Fibroblast of skin of scalp (primary cell): ENCODE measurements around the gene MYEF2.

Experiments used
- DNase-seq: peaks from one replicate; pipeline ENCODE4 v3.0.0-alpha.2; 2013

The MYEF2 gene

DNA sequence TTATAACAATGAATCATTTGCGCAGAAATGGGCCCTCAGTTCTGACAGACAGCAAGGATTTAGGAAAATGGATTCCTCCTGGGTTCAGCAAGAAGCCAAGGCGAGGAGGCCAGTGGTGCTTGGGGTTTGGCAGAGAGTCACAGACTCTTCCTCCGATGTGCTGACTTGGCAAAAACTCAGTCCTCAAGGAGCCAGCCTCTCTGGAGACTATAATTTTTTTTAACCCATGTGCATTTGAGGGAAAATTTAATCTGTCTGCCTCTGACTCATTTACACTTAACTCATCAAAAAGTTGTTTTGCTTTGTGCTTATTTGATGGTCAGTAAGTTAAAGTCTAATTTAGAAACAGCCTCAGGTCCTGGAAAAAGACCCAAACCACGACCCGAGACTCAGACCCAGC is 91.5 kb downstream of the MYEF2 start:
- peak; percentile 68 for DNase-seq

DNA sequence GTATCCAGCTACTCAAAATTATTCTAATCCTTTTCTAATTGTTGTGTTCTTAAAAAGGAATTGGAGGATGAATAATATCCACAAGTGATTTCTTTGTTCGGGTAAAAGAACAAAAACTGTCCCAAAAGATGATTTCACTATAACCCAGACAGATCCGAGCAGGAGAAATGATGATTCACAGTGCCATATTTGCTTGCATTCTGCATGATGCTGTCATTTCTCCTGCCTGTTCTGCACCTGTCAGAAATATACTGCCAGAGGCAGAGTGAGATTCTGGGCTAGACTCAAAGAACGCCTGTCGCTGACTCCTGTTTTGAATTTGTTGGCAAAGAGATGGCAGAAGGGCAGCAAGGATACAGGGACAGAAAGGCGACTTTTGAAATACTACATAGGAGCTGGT is 92.0 kb downstream of the MYEF2 start:
- DNase-seq, result no peak

DNA sequence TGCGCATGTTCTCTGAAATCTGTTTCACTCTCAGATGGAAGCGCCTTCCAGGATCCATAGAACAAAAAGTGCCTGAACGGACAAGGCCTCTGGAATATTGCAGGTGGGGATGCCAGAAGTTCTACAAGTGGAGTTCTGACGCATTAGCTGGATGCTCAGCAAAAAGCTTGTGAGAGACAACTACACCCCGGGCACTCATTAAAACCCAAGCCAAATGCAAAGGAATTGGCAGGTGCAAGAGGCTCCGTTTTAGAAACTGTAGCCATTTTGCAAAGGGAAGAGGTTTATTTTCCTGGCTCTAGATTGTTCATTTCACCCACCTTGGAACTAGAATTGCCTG is 92.5 kb downstream of the MYEF2 start:
- no peak for DNase-seq

DNA sequence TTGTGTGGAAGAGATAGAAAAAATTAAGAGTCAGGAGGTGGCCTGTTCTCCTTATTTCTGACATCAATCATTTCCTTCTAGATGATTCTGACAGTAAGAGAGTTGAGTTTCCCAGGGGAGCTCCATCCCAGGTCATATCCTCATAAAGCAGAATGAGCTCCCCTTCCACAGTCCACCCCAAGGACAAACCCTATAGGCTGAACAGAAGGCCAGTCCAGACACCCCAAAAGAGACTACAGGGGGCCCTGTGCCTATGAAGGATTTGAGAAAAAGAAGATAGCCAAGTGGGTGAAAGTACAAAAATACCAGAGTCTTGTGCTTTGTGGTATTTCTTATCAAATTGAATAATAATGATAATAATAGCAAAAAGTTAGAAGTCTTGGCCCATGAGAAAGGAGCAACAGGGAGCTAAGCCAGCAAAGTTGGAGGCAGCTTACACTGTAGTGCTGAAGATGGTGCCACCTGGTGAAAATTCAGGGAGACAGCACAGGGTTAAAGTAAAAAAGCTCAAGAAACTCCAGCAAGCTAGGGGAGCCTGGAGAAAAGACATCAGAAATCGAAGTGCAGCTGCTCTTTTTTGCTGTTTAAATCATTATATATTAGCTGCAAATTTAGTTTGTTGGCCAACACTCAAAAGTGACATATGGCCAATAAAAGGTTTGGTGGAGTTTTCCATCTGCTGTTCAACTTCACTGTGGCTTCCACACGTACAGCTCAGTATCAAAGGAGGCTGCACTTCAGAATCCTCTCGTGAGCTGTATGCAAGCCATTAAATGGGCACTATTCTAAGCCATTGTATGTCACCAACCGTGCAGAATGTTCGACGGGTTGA is 93.1 kb downstream of the MYEF2 start:
- DNase-seq, result peak; percentile 40
